Brain pericyte (primary cell): ENCODE results near the gene IRAK2.

Experiments used
- DNase-seq: peaks from one replicate; pipeline ENCODE4 v3.0.0-alpha.2; 2012; ENCODE audit warnings: low read depth, low spot score

The IRAK2 gene

GRCh38 chr3:10223676-10224639 lies 59.2 kb downstream of the IRAK2 start:
- no peak for DNase-seq

DNA sequence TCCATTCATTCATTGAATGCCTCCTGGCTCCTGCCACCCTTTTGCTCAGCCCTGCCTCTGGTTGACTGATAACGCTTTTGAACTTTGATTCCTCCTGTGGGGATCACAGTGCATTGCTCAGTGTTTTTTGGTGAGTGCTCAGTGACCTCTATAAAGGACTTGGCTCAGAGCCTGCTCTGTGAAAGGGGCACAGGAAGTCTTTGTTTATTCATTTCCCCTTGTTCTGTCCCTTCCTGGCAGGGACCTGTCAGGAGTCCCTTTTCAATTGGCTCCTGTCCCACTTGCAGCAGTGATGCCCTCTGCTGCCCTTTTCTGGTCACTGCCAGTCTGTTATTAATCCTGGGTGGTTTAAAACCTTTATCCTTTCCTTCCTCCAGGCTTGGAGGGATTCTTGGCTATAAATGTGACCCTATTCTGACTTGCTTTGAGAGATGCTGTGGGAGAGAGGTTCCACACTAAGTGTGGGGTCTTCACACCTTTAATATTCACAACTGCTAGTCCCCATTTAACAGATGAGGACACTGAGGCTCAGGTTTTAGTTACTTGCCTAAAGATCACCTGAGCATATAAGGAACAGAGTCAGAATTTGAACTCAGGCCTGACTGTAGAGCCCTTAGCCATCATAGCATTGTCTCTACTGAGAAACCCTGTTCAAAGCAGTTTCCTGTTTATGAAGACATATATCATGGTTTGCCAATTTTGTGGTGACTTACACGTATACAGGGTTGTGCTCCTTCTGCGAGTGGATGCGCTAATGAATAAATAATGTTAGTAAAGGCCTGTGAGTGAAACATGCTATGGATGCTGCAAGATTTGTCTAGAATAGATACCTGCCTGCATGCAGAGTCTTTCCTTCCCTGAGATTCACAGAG lies 60.3 kb downstream of the IRAK2 start:
- no peak for DNase-seq

- DNase-seq: no peak
Measured at GRCh38 chr3:10226293-10226692, 61.6 kb downstream of the IRAK2 start.

DNA sequence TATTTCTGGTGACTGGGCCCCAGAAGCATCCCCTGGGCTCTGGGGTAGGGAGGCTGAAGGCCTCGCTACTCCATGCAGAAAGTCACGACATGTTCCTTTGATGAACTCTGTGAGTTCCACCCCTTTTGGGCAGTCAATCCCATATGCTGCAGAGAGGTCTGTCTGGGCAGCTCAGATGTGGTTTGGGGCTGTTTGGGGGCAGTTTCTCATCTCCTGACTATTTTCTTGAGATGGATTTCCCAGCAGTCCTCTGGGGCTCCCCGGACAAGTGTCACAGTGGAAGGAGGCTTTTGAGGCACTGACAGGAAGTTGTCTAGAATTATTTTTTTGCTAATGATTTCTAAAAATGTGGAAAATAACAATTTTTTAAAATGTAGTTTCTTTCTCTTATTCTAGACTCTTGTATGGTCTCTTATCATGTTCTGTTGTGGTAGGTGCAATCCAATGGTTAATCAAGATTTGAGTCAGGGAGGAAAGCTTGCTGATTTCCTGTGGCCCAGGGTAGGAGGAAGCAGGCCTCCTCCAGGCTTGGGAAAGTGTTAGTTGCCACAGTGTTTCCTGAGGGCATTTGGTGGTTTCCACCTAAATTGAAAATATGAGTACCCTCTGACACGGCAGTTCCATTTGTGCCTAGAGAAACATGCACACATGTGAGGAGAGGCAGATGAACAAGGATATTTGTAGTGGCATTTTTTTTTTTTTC lies 63.7 kb downstream of the IRAK2 start:
- no peak for DNase-seq

GRCh38 chr3:10229576-10229975 lies 64.9 kb downstream of the IRAK2 start:
- DNase-seq: no peak

- no peak for DNase-seq
Measured at GRCh38 chr3:10232137-10232536, 67.4 kb downstream of the IRAK2 start.

- no peak for DNase-seq
Measured at GRCh38 chr3:10233988-10234387, 69.3 kb downstream of the IRAK2 start.

- DNase-seq: no peak
Measured at GRCh38 chr3:10234526-10235230, 70.0 kb downstream of the IRAK2 start.

- DNase-seq: no peak
Measured at GRCh38 chr3:10235551-10235950, 70.8 kb downstream of the IRAK2 start.

DNA sequence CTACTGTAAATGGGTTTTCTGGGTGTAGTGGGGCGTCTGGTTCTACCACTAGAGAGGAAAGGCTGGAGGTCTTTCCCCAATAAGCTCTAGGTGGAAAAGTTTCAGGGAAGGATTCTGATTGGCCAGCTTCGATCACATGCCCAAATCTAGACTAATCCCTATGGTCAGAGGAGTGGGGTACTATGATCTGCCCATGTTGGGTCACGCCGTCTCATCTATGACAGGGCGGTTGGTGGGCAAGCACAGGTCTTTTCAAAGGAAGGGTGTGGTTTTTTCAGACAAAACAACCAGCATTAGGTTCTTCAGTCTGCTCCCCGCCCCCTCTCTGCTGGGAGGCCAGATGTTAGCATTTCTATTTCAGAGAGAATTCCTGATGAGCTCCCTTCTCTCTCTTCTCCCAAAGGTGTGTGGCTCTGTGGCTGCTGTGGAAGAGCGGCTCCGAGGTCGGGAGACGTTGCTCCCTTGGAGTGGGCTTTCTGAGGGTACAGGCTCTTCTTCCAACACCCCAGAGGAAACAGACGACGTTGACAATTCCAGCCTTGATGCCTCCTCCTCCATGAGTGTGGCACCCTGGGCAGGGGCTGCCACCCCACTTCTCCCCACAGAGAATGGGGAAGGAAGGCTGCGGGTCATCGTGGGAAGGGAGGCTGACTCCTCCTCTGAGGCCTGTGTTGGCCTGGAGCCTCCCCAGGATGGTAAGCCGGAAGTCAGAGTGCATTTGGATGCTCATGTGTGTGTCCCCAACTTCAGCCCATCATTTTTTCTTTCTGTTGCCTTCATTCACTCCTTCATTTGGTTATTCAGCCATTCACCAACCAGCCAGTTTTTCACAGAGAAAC lies 73.8 kb downstream of the IRAK2 start:
- no peak for DNase-seq

DNA sequence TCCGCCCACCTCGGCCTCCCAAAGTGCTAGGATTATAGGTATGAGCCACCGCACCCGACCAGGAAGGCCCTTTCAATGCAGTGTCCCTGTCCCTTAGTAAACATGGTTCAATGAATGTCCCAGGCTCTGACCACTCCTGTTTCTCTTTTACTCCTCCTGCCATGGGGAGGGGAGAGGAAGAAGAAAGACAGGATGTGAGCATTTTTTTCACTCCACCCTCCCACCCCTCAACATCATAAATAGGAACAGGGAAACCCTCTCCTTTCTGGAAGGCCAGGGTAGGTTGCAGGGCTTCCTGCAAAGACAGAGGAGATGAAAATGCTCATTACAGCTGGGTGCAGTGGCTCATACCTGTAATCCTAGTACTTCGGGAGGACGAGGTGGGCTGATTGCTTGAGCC lies 76.1 kb downstream of the IRAK2 start:
- DNase-seq: no peak

DNA sequence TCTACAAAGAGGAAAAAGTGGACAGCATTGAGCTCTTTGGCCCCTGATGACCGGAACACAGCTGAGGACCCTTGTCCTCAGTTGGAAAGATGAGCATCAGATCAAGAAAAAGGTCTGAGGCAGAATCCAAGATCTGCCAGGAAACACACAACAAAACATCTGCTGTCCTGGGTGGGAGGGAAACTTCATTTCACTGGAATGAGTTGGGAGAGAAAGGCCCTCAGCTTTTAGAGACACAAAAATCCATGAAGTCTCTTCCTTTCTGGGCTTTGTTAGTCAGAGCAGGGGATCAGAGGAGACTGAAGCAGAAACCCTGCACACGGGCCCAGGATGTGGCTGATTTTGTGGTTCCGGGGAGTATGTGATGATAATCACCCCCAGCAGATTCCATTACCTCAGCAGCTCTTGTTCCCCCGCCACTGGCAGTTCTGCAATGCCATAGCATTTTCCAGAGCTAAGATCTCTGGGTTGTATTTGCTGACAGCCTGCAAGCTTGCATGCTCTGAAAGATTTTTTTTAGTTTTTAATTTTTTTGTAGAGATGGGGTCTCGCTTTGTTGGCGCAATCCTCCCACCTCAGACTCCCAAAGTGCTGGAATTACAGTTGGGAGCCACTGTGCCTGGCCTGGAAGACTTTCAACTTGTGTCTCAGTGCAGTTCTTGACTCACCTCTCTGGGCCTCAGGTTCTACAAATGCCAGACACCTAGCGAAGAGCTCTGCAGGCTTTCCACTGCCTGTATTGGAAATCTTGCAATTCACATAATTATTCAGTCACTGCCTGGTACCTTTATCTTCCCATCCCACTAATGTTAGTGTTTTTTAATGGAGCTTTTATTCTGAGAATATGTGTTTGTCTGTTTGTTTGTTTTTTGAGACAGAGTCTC lies 77.7 kb downstream of the IRAK2 start:
- no peak for DNase-seq

DNA sequence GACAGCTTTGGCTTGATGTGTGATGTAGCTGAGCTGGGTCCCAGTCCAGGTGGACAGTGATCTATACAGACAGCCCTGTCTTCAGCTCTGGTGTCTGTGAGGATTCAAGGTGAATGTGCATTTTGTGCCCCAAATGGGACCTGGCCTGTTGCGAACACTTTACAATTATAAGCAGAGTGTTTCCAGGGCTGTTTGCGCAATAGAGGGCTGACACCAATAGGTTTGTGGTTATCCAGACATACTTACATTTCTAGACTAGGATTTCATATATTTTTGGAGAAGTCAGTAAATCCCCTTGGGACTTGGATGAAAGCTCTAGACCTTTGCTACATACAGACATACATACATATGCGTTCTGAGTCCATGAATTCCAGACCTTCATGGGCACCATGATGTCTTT lies 79.3 kb downstream of the IRAK2 start:
- DNase-seq: no peak

DNA sequence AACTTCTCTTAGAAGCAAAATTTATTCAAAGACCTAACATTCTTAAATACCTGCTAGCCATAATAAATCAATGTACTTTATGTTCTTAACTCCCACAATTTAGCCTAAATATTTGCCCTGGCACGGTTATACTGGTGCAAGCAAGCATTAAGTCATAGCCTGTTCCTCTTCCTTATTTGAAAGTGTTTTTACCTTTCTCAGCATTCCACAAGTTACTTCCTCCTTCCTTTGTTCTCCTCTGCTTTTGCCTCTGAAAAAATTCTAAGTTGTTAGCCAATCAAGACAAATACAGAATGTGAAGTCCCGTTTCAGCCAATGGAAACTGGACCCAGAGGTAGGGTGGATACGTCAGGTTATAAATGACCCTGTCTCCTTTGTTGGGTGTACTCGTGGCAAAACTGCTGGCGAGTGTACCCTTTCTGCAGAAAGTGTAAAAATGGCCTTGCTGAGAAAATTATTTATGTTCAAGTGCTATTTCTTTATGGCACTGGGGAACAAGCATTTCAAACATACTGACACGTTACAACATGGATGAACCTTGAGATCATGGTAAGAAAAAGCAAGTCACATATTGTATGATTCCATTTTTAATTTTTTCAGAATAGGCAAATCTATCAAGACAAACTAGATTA lies 80.5 kb downstream of the IRAK2 start:
- no peak for DNase-seq

GRCh38 chr3:10247679-10248183 lies 83.0 kb downstream of the IRAK2 start:
- DNase-seq: no peak

GRCh38 chr3:10248184-10248983 lies 83.7 kb downstream of the IRAK2 start, which contains the start of gene TATDN2:
TSS of gene TATDN2 (plus strand) at chr3:10248459. CDS start at chr3:10249201, 742 bp downstream.
- peak; percentile 92 for DNase-seq

- no peak for DNase-seq
Measured at GRCh38 chr3:10248984-10249748, 84.4 kb downstream of the IRAK2 start.
